A549 (cell line): Measurements from ENCODE around the gene EXOC4.

ENCODE experiments used
- CTCF ChIP-seq: fragments of >200 bp; sonication (Bioruptor Twin); formaldehyde crosslinking; IDR thresholded peaks from 3 replicates; pipeline ENCODE4 v1.5.1; 2016
- ELK1 ChIP-seq: fragments of 150-350 bp; IDR thresholded peaks from 2 replicates; pipeline ENCODE4 v1.6.1; 2014; ENCODE audit warnings: low read depth, mild to moderate bottlenecking, low read length
- ESRRA ChIP-seq: fragments of 150-350 bp; IDR thresholded peaks from 2 replicates; pipeline ENCODE4 v1.6.1; 2014; ENCODE audit warnings: mild to moderate bottlenecking, low read length, borderline replicate concordance
- FOXS1 ChIP-seq: fragments of 250-450 bp; sonication (Bioruptor Pico); IDR thresholded peaks from 2 replicates; pipeline ENCODE4 v1.5.0; 2020; ENCODE audit warnings: mild to moderate bottlenecking, moderate library complexity
- JUN ChIP-seq, 2 experiments: fragments of >200 bp; sonication (Bioruptor Twin); formaldehyde crosslinking; IDR thresholded peaks; 2 replicates in 1 of 2; 3 replicates in 1 of 2; pipeline ENCODE4 v1.6.1; 2016 to 2017
- KDM1A ChIP-seq: fragments of 200-600 bp; sonication (generic); IDR thresholded peaks from 2 replicates; pipeline ENCODE4 v1.6.1; 2016; ENCODE audit warnings: low read depth, mild to moderate bottlenecking
- NFE2L2 ChIP-seq: fragments of 150-350 bp; conservative IDR thresholded peaks from 2 replicates; pipeline ENCODE4 v1.6.1; 2014; ENCODE audit warnings: low read length
- POLR2A ChIP-seq: IDR thresholded peaks from 2 replicates; pipeline ENCODE4 v1.6.1; 2012; ENCODE audit warnings: mild to moderate bottlenecking, low read length
- REST ChIP-seq: fragments of 200-600 bp; sonication (generic); IDR thresholded peaks from 2 replicates; pipeline ENCODE4 v1.6.1; 2016; ENCODE audit warnings: antibody characterized with exemption, mild to moderate bottlenecking, moderate library complexity
- RFX5 ChIP-seq: fragments of 450-650 bp; IDR thresholded peaks from 2 replicates; pipeline ENCODE4 v1.7.1; 2014; ENCODE audit warnings: antibody characterized with exemption, mild to moderate bottlenecking, moderate library complexity
- RNF2 ChIP-seq: fragments of 200-600 bp; sonication (generic); IDR thresholded peaks from 2 replicates; pipeline ENCODE4 v1.6.1; 2016; ENCODE audit warnings: low read depth, mild to moderate bottlenecking, antibody characterized with exemption, moderate library complexity, borderline replicate concordance

- no peak for TF ChIP-seq RNF2
- no peak for TF ChIP-seq CTCF
- no peak for TF ChIP-seq RFX5
- no peak for TF ChIP-seq NFE2L2
- no peak for TF ChIP-seq JUN (IDR thresholded peaks at IDR 0.05)
- no peak for TF ChIP-seq ESRRA
- TF ChIP-seq FOXS1 = no peak
- TF ChIP-seq REST = no peak
- no peak for TF ChIP-seq ELK1
- TF ChIP-seq POLR2A = no peak
- TF ChIP-seq KDM1A = no peak
These were observed 99.6 kb downstream of the EXOC4 start for GRCh38 chr7:133352430-133352829.
